HL-60 (cell line): ENCODE data around the gene DLX3.

Experiments
- POLR2AphosphoS5 ChIP-seq: IDR thresholded peaks from 2 replicates; pipeline ENCODE4 v1.6.1; 2012; ENCODE audit warnings: low read depth
- SPI1 ChIP-seq: IDR thresholded peaks from 2 replicates; pipeline ENCODE4 v1.6.1; 2012; ENCODE audit warnings: low read depth, mild to moderate bottlenecking, borderline replicate concordance
- TF ChIP-seq, protein P1 (sequence below): IDR thresholded peaks from one replicate; pipeline ENCODE4 v1.5.1; 2011; ENCODE audit warnings: low read length, control low read depth, inconsistent platforms; ENCODE audit not compliant: insufficient read depth

DNA sequence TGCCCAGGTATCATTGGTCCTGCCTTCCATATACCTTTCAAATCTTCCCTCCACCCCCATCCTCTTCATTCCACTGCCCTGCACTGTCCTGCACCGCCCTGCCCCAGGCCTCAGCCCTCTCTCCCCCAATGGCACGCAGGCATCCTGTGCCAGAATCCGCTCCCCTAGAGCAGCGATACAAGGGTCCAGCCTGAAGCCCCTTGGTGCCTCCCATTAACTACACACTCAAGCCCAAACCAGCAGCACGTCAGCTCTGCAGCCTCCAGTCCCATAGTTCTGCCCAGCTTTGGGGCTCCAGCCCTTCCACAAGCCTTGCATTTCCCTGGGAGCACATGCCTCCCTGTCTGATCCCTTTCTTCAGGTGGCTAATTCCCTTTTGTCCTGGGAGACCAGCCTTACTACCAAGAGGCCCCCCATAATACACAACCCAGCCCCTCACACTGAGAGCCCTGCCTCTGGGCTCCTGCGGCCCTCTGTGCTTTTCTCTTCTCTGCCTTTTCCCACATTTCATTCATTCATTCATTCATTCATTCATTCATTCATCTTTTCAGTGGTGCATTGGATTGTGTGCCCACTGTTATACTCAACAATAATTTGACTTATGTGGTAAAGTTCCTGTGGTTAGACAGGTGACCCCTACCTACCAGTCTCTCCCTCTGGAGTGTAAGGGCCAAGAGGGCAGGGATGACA, 26.8 kb upstream of the DLX3 start:
- TF ChIP-seq POLR2AphosphoS5 (no peak), SPI1 (no peak)
- TF ChIP-seq, protein P1, sequence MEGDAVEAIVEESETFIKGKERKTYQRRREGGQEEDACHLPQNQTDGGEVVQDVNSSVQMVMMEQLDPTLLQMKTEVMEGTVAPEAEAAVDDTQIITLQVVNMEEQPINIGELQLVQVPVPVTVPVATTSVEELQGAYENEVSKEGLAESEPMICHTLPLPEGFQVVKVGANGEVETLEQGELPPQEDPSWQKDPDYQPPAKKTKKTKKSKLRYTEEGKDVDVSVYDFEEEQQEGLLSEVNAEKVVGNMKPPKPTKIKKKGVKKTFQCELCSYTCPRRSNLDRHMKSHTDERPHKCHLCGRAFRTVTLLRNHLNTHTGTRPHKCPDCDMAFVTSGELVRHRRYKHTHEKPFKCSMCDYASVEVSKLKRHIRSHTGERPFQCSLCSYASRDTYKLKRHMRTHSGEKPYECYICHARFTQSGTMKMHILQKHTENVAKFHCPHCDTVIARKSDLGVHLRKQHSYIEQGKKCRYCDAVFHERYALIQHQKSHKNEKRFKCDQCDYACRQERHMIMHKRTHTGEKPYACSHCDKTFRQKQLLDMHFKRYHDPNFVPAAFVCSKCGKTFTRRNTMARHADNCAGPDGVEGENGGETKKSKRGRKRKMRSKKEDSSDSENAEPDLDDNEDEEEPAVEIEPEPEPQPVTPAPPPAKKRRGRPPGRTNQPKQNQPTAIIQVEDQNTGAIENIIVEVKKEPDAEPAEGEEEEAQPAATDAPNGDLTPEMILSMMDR, result no peak
